ENCODE measurements around the gene LRSAM1. TPM values are rescaled to one million over a fixed set of nuclear protein-coding genes. Genes with fewer than 3 reads are reported as not detected.

The LRSAM1 gene
- total RNA-seq, result 12.6 TPM
- 21.2 TPM for polyA plus RNA-seq

DNA sequence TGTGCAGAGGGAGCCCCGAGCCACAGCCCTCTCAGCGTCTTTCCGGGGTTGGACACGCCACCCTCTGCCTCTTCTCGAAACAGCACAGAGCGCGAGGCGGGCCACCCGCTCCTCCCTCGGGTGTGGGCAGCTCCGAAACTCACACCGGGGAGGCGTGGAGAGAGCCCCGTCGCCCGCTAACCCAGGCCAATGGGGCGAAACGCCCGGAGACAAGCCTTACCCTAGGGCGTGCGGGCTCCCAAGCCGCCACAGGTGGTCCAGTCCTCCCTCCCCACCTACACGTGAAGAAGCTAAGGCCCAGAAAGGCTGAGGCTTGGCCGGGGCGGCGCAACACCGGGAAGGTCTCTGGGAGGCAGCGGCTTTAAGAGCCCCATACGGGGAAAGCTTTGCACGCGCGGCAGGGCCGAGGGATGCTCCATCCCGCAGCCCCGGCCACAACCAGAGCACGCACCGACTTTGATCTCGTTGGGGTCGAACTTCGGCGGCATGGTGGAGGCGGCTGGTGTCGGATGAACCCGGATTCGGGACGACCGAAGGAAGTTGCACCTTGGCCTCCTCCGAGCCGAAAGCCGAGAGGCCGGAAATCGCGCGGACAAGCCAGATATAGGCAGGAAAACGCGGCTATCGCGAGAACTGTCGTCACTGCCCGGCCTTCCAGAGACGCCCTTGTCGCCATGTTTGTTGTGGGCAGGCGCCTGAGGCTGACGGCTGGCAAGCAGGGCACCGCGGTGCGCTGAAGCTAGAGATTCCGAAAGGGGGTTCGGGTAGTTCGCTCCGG is at the start of gene LRSAM1, which contains the start of gene RPL12:
Gene LRSAM1 (plus strand): TSS at position 681 of the 778 bp plus-strand sequence. CDS start 3,018 bp downstream, outside the sequence.
Gene RPL12 (minus strand): TSS at position 577 of the 778 bp plus-strand sequence. CDS start 89 bp downstream, at position 488.
- H3K4me1 ChIP-seq (ENCODE audit: insufficient read depth), result peaks cover 3% of the 10 kb centered on the region
- H3K27ac ChIP-seq (ENCODE audit: low read depth), result peak within 1 kb of the TSS; percentile 85
- peak within 1 kb of the TSS; percentile 54 for H3K4me3 ChIP-seq (ENCODE audit: low read depth, low read length)
- no peaks in the 10 kb centered on the region for H3K36me3 ChIP-seq (ENCODE audit: insufficient read depth)
- DNase-seq (ENCODE audit: extremely low spot score), result peak; percentile 93
- 2% methylated on average over 71 of the region's 71 CpGs for WGBS

DNA sequence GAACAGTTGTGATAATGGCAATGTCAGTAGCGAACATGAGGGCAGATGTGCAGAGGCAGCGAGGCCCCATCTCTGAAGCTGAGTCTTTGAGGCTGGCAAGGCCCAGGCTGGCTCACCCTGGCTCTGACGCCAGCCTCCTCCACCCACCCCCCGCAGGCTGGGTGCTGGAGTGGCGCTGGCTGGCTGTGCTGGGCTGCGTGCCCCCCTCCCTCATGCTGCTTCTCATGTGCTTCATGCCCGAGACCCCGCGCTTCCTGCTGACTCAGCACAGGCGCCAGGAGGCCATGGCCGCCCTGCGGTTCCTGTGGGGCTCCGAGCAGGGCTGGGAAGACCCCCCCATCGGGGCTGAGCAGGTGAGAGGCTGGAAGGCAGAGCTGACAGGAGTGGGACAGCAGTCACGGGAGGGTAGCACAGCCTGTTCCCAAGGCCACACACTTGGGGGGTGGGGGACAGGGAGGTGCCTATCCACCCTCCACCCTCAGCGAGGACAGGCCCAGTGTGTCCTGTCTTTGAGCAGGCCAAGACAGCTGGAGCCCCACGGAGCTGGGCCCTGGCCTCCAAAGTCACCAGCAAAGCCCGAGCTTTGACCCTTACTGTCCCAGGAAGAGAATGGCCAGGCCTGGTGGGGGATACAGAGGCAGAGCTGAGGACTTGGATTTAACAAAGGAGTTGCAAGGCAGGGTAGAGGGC is 48.8 kb upstream of the LRSAM1 start:
- no peaks in the 10 kb centered on the region for H3K4me1 ChIP-seq (ENCODE audit: insufficient read depth)
- H3K36me3 ChIP-seq (ENCODE audit: insufficient read depth), result no peaks in the 10 kb centered on the region
- DNase-seq (ENCODE audit: extremely low spot score), result no peak
- H3K4me3 ChIP-seq (ENCODE audit: low read depth, low read length), result no peak overlapping the region
- 83% methylated on average over 18 of the region's 18 CpGs for WGBS
- no peak overlapping the region for H3K27ac ChIP-seq (ENCODE audit: low read depth)

DNA sequence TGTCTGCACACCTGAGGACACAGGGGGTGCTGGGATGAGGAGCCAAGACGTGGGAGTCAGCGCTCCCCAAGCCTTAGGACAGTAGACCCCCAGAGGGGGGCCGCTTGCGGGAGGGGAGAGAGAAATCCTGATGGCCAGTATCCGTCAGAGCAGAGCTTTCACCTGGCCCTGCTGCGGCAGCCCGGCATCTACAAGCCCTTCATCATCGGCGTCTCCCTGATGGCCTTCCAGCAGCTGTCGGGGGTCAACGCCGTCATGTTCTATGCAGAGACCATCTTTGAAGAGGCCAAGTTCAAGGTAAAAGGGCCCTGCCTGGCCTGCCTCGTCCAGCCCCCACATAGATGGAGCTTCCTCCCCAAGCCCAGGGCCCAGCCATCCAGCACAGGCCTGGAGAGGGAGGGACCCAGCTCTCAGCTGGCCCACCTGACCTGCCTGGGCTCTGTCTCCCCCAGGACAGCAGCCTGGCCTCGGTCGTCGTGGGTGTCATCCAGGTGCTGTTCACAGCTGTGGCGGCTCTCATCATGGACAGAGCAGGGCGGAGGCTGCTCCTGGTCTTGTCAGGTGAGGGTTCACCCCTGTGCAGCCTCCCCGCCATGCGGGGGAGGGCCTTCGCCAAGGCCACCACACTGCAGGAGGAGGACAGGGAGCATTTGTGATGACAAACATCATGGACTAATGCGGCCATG is 47.7 kb upstream of the LRSAM1 start:
- no peak for DNase-seq (ENCODE audit: extremely low spot score)
- 88% methylated on average over 22 of the region's 22 CpGs for WGBS
- Histone ChIP-seq H3K4me1 (ENCODE audit: insufficient read depth) (no peaks in the 10 kb centered on the region), H3K36me3 (ENCODE audit: insufficient read depth) (no peaks in the 10 kb centered on the region), H3K27ac (ENCODE audit: low read depth) (no peak overlapping the region), H3K4me3 (ENCODE audit: low read depth, low read length) (no peak overlapping the region)

DNA sequence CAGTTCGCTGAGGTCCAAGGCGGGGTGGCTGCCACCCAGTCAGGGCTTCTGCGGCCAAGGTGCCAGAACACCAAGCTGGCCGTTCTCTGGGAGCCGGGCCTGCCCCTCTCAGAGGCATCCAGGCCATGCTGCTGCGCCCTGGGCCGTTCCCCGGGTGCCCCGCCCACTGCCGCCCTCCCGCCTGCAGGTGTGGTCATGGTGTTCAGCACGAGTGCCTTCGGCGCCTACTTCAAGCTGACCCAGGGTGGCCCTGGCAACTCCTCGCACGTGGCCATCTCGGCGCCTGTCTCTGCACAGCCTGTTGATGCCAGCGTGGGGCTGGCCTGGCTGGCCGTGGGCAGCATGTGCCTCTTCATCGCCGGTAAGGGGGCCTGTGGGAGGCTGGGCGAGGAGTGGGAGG is 46.7 kb upstream of the LRSAM1 start:
- WGBS, result 92% methylated on average over 23 of the region's 23 CpGs
- H3K4me3 ChIP-seq (ENCODE audit: low read depth, low read length), result no peak overlapping the region
- no peak for DNase-seq (ENCODE audit: extremely low spot score)
- H3K36me3 ChIP-seq (ENCODE audit: insufficient read depth), result no peaks in the 10 kb centered on the region
- no peaks in the 10 kb centered on the region for H3K4me1 ChIP-seq (ENCODE audit: insufficient read depth)
- H3K27ac ChIP-seq (ENCODE audit: low read depth), result no peak overlapping the region

DNA sequence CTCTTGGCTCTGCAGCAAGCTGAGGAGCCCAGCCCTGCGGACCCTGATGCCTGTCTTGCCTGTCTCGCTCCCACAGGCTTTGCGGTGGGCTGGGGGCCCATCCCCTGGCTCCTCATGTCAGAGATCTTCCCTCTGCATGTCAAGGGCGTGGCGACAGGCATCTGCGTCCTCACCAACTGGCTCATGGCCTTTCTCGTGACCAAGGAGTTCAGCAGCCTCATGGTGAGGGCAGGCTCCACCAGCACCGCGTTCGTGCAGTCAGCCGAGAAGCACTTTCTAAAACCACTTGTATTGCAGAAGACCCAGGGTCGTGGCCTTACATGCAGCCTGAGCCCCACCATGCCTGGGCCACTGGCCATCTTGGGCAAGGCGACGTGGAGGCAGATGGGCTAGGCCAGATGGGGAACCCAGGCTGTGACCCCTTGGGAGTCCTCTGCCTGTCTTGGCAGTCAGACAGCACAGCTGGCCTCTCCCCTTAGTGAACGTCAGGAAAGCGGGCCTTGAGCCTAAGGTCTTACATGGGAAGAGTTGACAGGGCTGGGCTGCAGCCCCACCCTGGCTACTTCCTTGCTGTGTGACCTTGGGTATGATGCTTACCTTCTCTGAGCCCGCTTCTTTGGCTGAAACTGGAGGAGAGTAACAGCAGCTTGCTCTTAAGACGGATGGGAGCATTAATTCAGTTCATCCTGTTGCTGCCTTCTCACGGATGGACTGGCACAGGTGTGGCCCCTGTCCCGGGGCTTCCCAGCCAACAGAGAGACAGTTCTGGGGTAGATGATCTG is 45.8 kb upstream of the LRSAM1 start:
- DNase-seq (ENCODE audit: extremely low spot score), result no peak
- 85% methylated on average over 20 of the region's 20 CpGs for WGBS
- H3K36me3 ChIP-seq (ENCODE audit: insufficient read depth), result no peaks in the 10 kb centered on the region
- no peak overlapping the region for H3K27ac ChIP-seq (ENCODE audit: low read depth)
- no peak overlapping the region for H3K4me3 ChIP-seq (ENCODE audit: low read depth, low read length)
- no peaks in the 10 kb centered on the region for H3K4me1 ChIP-seq (ENCODE audit: insufficient read depth)

- Histone ChIP-seq H3K27ac (ENCODE audit: low read depth) (no peak overlapping the region), H3K36me3 (ENCODE audit: insufficient read depth) (peaks cover under 1% of the 10 kb centered on the region), H3K4me1 (ENCODE audit: insufficient read depth) (no peaks in the 10 kb centered on the region), H3K4me3 (ENCODE audit: low read depth, low read length) (no peak overlapping the region)
- no peak for DNase-seq (ENCODE audit: extremely low spot score)
- 65% methylated on average over 13 of the region's 13 CpGs for WGBS
These were observed 44.4 kb upstream of the LRSAM1 start for GRCh38 chr9:127406799-127407491.

- no peak overlapping the region for H3K4me3 ChIP-seq (ENCODE audit: low read depth, low read length)
- H3K4me1 ChIP-seq (ENCODE audit: insufficient read depth), result no peaks in the 10 kb centered on the region
- 44% methylated on average over 6 of the region's 6 CpGs for WGBS
- peaks cover 2% of the 10 kb centered on the region for H3K36me3 ChIP-seq (ENCODE audit: insufficient read depth)
- DNase-seq (ENCODE audit: extremely low spot score), result no peak
- H3K27ac ChIP-seq (ENCODE audit: low read depth), result no peak overlapping the region
These were observed 43.8 kb upstream of the LRSAM1 start for GRCh38 chr9:127407492-127407843.

DNA sequence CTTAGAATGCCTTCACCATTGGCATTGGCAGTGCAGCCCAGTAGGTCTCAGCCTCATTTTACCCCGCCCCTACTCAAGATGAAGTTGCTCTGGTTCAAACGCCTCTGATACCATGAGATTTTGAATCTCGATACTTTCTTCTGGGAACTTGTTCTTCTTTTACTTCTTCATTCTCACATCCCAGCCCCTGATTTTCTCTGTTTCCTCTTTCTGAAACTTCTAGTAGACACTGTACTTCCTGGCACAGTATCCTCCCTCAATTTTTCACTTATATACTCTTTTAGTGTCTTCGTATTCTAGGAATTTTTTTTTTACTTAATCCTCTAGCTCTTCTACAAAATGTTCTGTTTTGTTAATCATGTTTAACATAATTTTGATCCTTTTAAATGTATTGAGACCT is 40.2 kb upstream of the LRSAM1 start:
- WGBS, result 85% methylated on average over 4 of the region's 4 CpGs
- Histone ChIP-seq H3K36me3 (ENCODE audit: insufficient read depth) (peaks cover 2% of the 10 kb centered on the region), H3K4me3 (ENCODE audit: low read depth, low read length) (no peak overlapping the region), H3K4me1 (ENCODE audit: insufficient read depth) (no peaks in the 10 kb centered on the region), H3K27ac (ENCODE audit: low read depth) (no peak overlapping the region)
- no peak for DNase-seq (ENCODE audit: extremely low spot score)

DNA sequence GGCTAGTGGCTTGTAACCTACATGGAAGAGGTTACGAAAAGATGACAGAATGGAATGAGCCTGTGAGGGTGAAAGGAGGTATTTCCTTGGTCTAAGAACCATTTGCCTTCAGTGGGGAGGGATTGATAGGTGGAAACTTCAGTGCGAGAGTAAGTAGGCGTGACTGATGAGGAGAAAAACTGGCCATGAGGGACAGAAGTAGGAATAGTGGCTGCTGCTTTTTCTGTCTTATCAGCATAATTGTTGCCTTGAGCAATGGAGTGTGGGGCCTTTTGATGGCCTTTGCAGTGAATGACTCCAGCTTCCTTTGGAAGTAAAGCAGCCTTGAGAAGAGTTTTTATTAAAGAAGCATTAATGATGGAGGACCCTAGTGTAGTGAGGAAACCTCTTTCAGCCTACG is 36.2 kb upstream of the LRSAM1 start:
- H3K4me1 ChIP-seq (ENCODE audit: insufficient read depth), result no peaks in the 10 kb centered on the region
- peak overlapping the region; percentile 48 for H3K27ac ChIP-seq (ENCODE audit: low read depth)
- no peak for DNase-seq (ENCODE audit: extremely low spot score)
- no peak overlapping the region for H3K4me3 ChIP-seq (ENCODE audit: low read depth, low read length)
- H3K36me3 ChIP-seq (ENCODE audit: insufficient read depth), result peaks cover 2% of the 10 kb centered on the region
- 50% methylated on average over 4 of the region's 4 CpGs for WGBS

- H3K4me3 ChIP-seq (ENCODE audit: low read depth, low read length), result no peak overlapping the region
- no peak for DNase-seq (ENCODE audit: extremely low spot score)
- H3K36me3 ChIP-seq (ENCODE audit: insufficient read depth), result peaks cover 2% of the 10 kb centered on the region
- WGBS, result 41% methylated on average over 1 of the region's 1 CpG
- no peaks in the 10 kb centered on the region for H3K4me1 ChIP-seq (ENCODE audit: insufficient read depth)
- no peak overlapping the region for H3K27ac ChIP-seq (ENCODE audit: low read depth)
These were observed 35.7 kb upstream of the LRSAM1 start for GRCh38 chr9:127415657-127416056.

DNA sequence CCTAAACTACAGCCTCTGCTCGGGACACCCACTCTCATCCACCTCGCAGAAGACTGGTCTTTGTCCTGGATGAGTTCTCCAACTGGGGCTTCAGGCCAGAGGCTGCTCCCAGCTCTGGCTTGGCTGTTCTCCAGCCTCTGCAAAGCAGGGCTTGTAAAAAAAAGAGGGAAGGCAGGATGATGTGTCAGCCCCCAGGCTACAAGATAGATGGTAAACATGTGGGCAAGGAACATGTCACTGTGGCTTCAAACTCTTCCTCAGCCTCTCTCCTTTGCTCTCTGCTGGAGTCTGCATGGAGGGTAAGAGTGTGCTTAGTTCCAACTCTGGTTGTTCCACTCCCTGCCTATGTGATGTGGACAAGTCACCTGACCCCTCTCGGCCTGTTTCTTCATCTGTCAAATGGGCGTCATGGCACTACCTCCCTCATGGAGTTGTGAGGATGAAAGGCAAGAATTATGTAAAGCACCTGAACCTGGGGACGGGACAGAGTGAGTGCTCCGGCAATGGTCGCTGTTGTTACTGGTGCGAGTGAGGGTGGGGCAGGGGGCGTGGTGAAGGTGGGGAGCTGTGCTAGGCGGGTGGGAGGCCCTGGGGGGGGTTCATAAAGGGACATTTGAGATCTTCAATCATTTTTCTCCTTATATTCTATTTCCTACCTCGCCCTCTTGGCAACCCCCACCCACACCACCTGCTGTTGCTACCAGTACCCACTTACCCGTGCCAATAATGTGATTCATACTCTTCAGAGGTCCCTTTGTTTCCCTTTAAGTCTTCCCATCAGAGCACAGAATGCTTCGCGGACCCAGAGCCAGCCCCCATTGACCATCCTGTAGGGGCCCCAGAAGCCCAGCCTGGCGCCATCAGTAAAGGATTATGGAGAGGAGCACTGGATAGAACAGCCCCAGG is 33.9 kb upstream of the LRSAM1 start:
- 71% methylated on average over 15 of the region's 15 CpGs for WGBS
- no peak for DNase-seq (ENCODE audit: extremely low spot score)
- no peaks in the 10 kb centered on the region for H3K4me1 ChIP-seq (ENCODE audit: insufficient read depth)
- H3K27ac ChIP-seq (ENCODE audit: low read depth), result no peak overlapping the region
- no peaks in the 10 kb centered on the region for H3K36me3 ChIP-seq (ENCODE audit: insufficient read depth)
- no peak overlapping the region for H3K4me3 ChIP-seq (ENCODE audit: low read depth, low read length)

- 68% methylated on average over 12 of the region's 12 CpGs for WGBS
- Histone ChIP-seq H3K27ac (ENCODE audit: low read depth) (no peak overlapping the region), H3K36me3 (ENCODE audit: insufficient read depth) (no peaks in the 10 kb centered on the region), H3K4me3 (ENCODE audit: low read depth, low read length) (no peak overlapping the region), H3K4me1 (ENCODE audit: insufficient read depth) (no peaks in the 10 kb centered on the region)
- no peak for DNase-seq (ENCODE audit: extremely low spot score)
These were observed 33.3 kb upstream of the LRSAM1 start for GRCh38 chr9:127418037-127418471.

Measured in urinary bladder (tissue), 4 donors.